UCSD-AML1 (cell line): ENCODE results near the gene NDC1.
A peak's percentile ranks its signal among the peaks of the same experiment; 100 is the strongest.
"Not testable (repeated sequence)": the region's sequence is repeated elsewhere in the genome, so short reads cannot be mapped to it uniquely, and the experiment has no call there.

ENCODE experiments used
- DNase-seq: peaks from one replicate; lab custom pipeline; 2025; ENCODE audit not compliant: unreplicated experiment; lab: John Stamatoyannopoulos, UW

Gene NDC1, protein sequence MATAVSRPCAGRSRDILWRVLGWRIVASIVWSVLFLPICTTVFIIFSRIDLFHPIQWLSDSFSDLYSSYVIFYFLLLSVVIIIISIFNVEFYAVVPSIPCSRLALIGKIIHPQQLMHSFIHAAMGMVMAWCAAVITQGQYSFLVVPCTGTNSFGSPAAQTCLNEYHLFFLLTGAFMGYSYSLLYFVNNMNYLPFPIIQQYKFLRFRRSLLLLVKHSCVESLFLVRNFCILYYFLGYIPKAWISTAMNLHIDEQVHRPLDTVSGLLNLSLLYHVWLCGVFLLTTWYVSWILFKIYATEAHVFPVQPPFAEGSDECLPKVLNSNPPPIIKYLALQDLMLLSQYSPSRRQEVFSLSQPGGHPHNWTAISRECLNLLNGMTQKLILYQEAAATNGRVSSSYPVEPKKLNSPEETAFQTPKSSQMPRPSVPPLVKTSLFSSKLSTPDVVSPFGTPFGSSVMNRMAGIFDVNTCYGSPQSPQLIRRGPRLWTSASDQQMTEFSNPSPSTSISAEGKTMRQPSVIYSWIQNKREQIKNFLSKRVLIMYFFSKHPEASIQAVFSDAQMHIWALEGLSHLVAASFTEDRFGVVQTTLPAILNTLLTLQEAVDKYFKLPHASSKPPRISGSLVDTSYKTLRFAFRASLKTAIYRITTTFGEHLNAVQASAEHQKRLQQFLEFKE

GRCh38 chr1:53837924-53838653 lies at the start of gene NDC1:
Gene NDC1, minus strand, starts transcription at chr1:53838296. Its CDS starts 35 bp downstream, at chr1:53838261.
- peak; percentile 97 for DNase-seq

GRCh38 chr1:53883600-53883999 lies 45.5 kb upstream of the NDC1 start:
- not testable (repeated sequence) for DNase-seq

DNA sequence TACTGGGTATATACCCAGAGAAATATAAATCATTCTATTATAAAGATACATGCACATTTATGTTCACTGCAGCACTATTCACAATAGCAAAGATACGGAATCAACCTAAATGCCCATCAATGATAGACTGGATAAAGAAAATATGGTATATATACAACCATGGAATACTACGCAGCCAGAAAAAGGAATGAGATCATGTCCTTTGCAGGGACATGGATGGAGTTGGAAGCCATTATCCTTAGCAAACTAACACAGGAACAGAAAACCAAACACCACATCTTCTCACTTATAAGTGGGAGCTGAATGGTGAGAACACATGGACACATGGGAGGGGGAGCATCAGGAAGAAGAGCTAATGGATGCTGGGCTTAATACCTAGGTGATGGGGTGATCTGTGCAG lies 43.8 kb upstream of the NDC1 start:
- not testable (repeated sequence) for DNase-seq

- DNase-seq: no peak
Measured at GRCh38 chr1:53878492-53879105, 40.5 kb upstream of the NDC1 start.

DNA sequence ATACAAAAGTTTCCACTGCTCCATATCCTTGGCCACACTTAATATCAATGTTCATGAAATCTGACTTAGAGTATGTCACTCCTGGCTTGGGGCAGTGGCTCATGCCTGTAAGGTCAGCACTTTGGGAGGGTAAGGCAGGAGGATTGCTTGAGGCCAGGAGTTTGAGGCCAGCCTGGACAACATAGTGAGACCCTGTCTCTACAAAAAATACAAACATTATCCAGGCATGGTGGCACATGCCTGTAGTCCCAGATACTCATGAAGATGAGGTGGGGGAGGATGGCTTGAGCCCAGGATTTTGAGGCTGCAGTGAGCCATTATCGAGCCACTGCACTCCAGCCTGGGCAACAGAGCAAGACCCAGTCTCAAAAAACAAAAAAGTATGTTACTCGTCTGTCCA lies 37.1 kb upstream of the NDC1 start:
- not testable (repeated sequence) for DNase-seq

DNA sequence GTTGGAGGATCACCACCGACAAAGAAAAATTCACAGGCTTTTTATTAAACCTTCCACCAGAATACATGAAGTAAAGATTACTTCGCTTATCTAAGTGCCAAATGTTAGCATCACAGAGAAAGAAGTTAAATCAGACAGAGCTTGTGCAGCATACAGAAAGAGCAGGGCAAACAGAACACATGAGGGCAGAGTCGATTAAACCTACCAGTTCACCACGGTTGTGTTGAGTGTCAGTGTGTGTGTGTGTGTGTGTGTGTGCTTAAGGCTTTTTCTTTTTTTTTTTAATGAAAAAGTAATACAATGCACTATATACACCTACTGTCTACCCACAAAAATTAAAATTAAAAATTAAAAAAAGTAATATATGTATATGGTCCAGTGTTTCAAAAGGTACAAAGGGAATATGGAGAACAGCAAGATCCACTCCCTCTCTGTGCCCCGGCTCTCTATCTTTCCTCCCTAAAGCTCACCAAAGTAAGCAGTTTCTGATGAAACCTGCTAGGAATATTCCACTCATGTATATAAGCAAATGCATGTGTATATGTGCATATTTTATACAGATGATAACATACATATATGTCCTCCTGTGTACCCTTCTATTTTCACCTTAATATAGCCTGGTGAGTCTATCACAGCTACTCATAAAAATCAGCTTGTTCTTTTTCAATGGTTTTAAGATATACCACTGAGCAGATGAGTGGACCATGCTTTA lies 33.8 kb upstream of the NDC1 start:
- no peak for DNase-seq

DNA sequence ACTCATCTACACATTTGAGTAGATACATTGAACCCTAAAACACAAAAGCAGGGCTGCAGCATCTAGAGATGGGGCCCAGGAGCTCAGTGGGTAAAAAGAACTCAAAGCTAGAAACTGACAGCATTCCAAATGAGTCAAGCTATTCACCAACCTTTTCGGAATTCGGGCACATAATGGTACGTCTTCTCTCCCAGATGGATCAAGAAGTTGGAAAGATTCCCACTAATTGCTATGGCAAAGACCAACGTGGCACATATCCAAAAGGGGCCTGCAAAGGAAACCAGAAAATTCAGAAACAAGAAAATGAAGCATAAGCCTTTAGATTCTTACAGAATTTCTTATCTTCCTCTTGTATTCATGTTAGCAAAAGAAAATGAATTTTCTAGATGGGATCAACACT lies 33.1 kb upstream of the NDC1 start:
- no peak for DNase-seq

DNA sequence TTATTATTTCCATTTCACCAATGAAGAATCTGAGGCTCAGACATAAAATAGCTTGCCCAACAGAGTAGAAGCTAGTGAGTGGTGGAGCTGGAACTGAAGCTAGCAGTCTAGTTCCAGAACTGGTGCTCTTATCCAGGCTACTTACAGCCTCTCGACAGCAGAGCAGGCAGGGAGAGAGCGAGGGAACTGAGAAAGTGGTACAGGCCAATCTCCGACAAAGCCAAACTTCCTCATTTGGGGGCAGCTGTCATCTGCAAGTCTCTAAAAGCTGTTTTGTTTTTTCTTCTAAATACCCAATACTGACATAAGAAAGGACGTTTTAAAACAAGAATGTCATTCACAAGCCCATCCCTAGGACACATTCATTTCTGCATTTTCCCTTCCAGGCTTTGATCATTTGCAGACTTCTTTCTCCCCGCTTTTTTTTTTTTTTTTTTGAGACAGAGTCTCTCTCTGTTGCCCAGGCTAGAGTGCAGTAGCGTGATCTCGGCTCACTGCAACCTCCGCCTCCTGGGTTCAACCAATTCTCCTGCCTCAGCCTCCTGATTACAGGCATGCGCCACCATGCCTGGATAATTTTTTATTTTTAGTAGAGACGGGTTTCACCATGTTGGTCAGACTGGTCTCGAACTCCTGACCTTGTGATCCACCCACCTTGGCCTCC lies 31.5 kb upstream of the NDC1 start:
- no peak for DNase-seq

DNA sequence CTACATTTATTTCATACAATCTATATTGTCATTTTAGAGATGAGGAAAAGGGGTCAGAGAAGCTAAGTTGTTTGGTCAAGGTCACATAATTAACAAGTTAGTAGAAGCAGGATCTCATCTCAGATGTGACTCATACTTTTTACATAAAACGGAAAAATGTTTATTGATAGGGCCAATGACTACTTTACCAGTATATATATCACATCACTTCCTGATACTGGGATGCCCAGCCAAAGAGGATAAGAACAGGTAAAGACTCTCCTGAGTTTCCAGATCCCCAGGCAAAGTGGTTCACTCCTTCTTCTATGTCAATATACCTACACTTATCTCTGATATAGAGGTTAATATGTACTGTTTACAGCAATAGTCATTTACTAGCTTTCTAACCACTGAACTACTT lies 30.5 kb upstream of the NDC1 start:
- DNase-seq: no peak

DNA sequence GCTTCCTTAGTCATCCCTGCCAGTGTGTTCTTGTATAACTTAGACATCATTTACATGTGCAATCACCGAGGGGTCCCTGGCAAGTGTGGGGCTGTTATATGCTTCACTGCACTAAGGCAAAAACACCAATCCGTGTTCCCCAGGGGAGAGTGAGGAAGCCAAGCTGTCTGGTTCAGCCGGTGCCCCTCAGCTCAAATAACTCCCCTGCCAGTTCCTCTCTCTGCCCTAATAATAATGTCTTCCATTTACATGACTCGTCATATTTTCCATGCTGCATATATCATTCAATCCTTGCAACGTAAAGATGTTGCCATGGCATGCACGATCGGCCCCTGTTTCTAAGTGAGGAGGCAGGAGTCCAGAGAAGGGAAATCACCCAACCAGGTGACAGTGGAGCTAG lies 24.4 kb upstream of the NDC1 start:
- DNase-seq: no peak

DNA sequence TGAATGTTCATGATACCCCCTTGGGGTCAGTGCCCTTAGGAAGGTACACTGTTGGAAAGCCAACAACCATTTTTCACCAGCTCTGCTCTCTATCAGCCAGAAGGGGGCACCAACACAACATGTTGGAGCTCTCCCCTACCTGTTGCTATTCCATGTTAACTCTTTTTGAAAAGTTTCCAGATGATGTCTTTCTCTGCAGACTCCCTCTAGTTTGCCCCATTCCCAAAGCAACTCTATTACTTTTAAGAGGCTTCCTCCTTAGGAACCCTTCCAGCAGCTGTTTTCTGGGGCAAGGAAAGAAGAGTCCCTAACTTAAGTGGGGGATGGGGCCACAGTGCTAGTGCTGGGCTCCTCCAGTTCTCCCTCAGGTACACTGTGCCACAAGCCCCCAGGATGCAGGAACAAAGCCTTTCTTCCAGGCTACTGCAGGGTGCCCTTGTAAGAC lies 22.9 kb upstream of the NDC1 start:
- DNase-seq: no peak

DNA sequence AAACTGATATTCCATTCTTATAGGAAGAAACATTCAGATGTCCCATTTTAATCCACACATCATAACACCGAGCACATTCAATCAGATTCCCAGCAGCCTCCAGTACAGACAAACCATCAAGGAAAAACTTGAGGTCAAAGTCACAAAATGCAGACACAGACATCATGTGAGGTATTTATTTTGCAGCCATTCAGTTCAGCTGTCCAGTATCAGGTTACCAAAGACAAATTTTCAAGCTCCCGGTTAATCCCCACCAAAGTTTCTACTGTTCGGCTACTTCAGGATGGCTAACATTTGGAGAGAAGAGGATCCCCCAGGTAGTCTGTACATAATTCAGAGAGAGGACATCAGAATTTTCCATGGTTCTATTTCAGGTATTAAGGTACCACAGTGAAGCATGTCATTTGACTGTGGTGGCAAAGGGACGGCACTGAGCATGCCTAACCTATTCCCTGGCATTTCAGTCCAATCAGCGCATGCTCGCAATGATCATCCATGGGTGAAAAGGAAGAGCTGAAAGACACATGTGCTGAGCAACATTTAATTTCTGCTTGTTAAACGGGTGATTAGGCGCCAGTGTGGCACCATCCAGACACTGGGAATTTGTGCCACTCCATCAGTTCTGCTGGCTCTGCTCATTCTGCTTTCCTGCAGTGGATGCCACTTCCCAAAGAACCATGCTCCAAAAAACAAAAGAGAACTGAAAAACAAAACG lies 13.6 kb upstream of the NDC1 start:
- DNase-seq: no peak

- DNase-seq: no peak
Measured at GRCh38 chr1:53850082-53850673, 12.1 kb upstream of the NDC1 start.

DNA sequence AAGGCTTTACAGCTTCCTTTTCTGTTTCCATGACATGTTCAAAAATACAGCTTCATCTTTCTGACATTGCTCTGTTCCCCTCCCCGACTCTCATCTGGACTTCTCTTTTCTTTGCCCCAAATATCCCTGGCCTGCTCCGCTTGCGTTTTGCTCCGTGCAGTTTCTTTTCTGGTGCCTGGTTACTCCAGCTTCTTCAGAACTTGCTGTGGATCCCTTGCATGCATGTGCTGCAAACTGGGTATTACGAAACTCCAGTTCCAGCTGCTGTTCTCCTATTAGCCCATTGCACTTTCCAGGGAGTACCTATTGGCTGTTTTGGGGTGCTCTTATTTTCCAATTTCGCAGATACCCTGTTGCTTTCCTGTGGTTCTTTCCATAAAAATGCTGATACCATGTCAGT lies 9.9 kb upstream of the NDC1 start:
- DNase-seq: no peak

DNA sequence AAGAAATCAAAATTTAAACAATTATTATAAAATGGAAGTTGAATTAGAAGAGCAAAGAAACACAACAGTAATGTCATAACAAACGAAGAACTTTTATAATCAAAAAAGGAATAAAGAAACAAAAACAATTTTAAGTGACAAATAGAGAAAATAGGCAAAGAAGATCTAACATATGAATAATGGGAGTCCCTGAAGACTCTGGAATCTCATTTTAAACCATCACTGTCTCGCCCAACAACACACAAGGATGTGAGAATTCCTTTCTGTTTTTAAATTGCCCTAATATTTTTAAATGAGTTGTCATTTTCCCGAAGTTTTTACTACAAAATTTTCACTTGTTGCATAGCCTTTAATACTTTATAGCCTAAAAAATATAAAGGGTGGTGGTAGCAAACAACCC lies 4.3 kb upstream of the NDC1 start:
- DNase-seq: no peak

DNA sequence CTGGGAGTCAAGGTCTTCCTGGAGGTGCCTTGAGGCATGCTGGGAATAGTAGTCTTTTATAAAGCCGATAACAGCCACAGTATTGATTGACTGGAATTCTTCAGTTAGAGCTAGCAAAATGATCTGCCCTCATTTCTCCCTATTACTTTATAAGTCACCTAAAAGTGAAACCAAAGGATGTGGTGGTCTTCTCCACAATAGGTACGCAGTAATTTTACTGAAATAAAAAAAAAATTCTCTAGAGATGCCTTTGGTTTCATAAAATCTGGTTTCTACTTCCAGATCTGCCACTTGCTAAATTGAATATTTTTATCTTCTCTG lies 518 bp upstream of the NDC1 start:
- no peak for DNase-seq

GRCh38 chr1:53837646-53837923 lies 511 bp downstream of the NDC1 start:
- DNase-seq: no peak

GRCh38 chr1:53835491-53835890 lies 2.6 kb downstream of the NDC1 start:
- DNase-seq: no peak

- DNase-seq: no peak
Measured at GRCh38 chr1:53834776-53835175, 3.3 kb downstream of the NDC1 start.

DNA sequence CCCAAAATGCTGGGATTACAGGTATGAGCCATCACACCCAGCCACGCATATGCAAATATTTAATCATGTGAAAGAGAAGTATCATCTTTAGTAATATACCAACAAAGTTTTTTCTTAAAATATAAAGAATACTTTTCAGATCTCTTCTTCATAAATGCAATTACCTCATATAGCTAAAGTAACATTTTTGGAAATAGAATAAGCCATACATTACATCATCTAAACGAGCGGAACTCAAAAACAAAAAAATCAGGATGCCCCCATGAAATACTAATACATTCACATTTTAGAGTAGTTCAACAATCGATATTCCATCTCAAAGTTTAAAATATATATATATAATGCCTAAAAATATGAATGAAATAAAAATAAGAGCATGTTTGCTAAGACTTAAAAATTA lies 4.7 kb downstream of the NDC1 start:
- no peak for DNase-seq
